NCI-H1436 treated with DMSO at 0.1 percent for 48 hours (cell line): Measurements from ENCODE around the gene CAPN10.

ENCODE experiments used
- DNase-seq: peaks from one replicate; lab custom pipeline; 2025; lab: John Stamatoyannopoulos, UW

Gene CAPN10

GRCh38 chr2:240575101-240575965 is 11.2 kb upstream of the CAPN10 start:
- DNase-seq = no peak

- DNase-seq = no peak
Observed at GRCh38 chr2:240576036-240576435, 10.5 kb upstream of the CAPN10 start.

GRCh38 chr2:240576436-240577205 is 9.9 kb upstream of the CAPN10 start:
- DNase-seq = no peak

GRCh38 chr2:240577281-240578109 is 9.0 kb upstream of the CAPN10 start:
- no peak for DNase-seq

- DNase-seq = no peak
Observed at GRCh38 chr2:240578110-240578450, 8.5 kb upstream of the CAPN10 start.

- DNase-seq = no peak
Observed at GRCh38 chr2:240578488-240578887, 8.0 kb upstream of the CAPN10 start.

GRCh38 chr2:240579071-240579762 is 7.3 kb upstream of the CAPN10 start:
- no peak for DNase-seq

GRCh38 chr2:240579771-240580614 is 6.5 kb upstream of the CAPN10 start:
- no peak for DNase-seq

GRCh38 chr2:240581811-240582210 is 4.7 kb upstream of the CAPN10 start:
- no peak for DNase-seq

- no peak for DNase-seq
Observed at GRCh38 chr2:240582781-240583180, 3.8 kb upstream of the CAPN10 start.

GRCh38 chr2:240583774-240584173 is 2.8 kb upstream of the CAPN10 start:
- DNase-seq = no peak

GRCh38 chr2:240584486-240585031 is 2.0 kb upstream of the CAPN10 start:
- DNase-seq = peak; percentile 17

- DNase-seq = no peak
Observed at GRCh38 chr2:240585101-240585500, 1.4 kb upstream of the CAPN10 start.

- DNase-seq = no peak
Observed at GRCh38 chr2:240585681-240586197, 795 bp upstream of the CAPN10 start.

GRCh38 chr2:240586919-240587800 is 626 bp downstream of the CAPN10 start:
- no peak for DNase-seq

- no peak for DNase-seq
Observed at GRCh38 chr2:240588006-240588655, 1.6 kb downstream of the CAPN10 start.

GRCh38 chr2:240588669-240589068 is 2.1 kb downstream of the CAPN10 start:
- DNase-seq = no peak

GRCh38 chr2:240589375-240589774 is 2.8 kb downstream of the CAPN10 start:
- DNase-seq = no peak
